ENCODE measurements around the gene BCO2.
"Not testable (repeated sequence)": the region's sequence is repeated elsewhere in the genome, so short reads cannot be mapped to it uniquely, and the experiment has no call there.

Gene BCO2

DNA sequence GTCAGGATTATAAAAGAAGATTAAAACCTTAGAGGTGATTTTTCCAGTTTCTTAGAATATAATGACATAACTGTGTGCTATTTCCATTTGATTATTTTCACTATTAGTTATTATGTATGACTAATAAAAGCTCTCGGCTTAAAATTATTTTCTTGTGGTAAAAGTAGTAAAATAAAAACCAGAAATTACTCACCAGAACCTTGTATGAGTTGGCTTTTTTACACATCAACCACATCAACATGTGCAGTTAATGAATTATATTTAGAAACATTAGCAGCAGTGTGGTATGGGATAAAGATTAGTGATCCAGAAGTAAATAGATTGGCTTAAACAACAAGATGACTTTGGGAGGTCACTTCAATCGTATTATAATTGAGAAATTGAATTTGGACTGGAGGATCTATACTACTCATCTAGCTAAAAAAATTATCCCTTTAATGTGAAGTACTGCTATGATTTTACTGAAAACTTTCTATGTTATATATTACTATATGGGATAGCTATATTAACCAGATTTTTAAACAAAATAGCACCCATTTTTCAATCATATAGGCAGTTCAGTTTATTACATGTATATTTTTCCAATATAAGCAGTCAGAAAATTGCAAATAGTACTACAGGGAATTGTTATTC, 2.8 kb upstream of the BCO2 start:
- no peak for DNase-seq

DNA sequence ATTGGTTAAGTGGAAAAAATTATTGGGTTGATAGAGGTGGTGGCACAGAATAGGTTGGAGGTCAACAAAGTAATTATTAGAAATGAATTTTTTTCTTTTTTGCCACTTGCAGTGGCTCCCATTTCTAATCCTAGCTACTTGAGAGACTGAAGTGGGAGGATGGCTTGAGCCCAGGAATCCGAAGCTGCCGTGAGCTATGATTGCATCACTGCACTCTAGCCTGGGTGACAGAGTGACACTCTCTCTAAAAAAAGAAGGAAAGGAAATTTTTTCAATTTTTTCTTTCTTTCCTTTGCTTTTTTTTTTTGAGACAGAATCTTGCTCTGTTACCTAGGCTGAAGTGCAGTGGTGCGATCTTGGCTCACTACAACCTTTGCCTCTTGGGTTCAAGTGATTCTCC, 2.2 kb upstream of the BCO2 start:
- no peak for DNase-seq

DNA sequence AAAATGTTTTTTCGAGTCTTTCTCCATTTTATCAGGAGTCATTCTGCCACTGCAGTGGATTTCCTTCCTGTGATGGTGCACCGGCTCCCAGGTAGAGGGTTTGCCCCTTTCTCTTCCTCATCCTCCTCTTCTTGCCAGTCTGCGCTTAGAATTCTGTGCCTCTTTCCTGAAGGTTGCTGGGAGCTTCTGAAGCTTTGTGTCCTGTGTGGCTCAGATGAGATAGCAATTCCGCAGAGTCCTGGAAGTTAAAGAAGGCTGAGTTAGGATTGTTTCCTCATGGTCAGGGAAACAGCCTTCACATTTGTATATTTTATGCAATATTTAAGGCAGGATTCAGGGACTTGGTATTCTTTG, 264 bp downstream of the BCO2 start:
- no peak for DNase-seq

DNA sequence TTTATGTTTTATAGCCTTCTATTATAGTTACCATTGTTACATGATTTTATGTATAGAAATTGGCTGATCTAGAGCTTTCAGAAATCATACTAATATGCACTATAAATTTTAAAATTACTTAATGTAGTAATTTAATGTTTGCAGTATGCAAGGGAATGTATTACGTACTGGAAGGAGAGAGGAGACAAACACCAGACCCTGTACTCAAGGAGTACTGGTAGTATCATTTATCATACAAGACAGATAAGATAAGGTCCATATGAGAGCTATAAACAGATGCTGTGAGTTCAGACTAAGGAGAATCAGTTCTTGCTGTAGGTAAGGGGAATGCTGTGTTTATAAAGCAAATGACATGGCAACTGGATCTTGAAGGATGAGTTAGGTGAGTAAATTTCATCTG, 765 bp downstream of the BCO2 start:
- no peak for DNase-seq

DNA sequence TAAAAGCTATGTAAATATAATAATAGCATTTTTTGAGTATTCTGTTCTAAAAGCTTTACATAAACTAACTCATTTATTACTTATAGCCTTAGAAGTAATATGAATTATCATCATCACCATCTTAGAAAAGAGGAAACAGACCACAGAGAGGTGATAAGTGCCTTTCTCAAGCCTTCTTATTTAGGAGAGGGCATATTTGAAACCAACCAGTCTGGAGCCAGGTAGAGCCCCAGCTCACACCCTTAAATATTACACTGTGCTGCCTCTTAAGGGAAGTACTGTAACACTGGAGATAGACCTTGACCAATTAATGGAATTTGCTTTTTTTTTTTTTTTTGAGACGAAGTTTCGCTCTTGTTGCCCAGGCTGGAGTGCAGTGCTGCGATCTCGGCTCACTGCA, 2.3 kb downstream of the BCO2 start:
- DNase-seq = no peak

DNA sequence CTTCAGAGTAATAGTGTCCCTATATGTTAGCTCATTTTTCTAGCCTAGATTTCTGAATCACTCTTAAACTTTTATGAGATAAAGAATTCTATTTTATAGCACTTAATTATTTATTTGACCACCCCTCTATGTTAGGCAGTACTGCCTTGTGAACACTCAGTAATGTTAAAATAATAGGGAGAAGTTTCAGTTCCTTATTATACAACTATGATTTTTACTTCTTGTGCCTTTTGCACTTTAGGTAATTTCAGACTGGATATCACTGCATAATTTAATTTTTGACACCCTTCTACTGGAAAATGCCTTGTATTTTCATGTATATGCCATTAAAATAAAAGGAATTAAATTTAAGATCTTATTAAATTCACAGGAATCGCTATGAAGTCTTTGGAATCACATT, 3.1 kb downstream of the BCO2 start:
- DNase-seq = no peak

DNA sequence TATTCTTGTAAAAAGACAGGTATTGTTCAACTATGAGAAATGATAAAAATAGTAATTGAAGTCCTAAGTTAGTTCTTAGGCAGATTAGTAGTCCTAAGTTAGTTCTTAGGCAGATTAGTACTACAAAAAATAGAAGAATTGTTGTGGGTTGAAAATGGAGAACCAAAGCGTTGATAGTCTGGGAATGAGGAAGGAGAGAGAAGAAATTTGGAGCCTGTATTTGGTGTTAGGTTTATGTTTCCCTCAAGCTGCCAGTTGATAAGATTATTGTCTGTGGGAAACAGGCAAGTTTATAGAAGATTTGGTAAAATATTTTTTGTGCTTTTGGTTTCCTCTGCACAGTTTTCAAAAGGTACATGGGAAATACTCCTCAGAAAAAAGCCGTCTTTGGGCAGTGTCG, 3.6 kb downstream of the BCO2 start:
- DNase-seq = no peak

DNA sequence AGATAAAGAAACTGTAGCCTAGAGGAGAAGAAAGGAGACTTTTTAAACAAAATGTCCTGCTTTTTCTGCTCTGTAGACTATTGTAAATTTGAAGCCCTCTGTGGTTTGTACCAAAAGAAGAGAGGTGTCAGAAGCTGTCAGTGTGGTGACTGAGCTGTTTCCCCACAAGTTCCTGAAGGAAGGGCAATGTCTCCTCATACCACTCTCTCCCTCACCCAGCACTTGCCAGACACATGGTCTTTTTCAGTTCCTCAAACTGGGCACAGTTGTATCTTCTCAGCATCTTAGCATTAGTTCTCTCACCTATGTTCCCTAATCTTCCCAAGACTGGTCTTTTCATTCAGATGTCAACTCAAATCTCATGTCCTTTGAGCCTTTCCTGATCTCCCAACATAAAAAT, 4.3 kb downstream of the BCO2 start:
- DNase-seq = no peak

DNA sequence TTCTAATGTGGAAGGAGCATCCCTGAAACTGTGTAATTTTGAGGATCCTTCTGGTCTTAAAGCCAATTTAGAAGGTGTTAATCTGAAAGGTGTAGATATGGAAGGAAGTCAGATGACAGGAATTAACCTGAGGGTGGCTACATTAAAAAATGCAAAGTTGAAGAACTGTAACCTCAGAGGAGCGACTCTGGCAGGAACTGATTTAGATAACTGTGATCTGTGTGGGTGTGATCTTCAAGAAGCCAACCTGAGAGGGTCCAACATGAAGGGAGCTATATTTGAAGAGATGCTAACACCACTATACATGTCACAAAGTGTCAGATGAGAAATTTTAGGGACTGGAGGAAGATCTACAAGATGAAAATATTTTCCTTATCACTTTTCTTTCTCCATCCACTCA, 7.6 kb downstream of the BCO2 start:
- no peak for DNase-seq

DNA sequence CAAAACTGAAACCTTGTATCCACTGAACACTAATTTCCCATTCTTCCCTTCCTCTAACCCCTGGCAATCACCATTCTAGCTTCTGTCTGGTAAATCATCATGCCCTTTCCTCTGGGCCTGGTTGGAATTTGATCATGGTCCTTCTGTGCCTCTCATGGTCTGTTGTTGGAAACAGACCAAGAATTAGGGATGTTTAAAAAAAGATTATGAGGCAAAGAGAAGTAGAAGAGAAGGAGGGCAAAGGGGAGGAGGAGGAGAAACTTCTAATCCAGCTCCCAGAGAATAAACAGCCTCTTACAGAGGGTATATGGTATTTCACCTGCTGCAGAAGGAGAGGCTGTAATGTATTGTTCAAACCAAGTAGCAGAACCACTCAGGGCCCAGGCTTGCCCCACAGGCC, 10.6 kb downstream of the BCO2 start:
- peak in 1 of 3 experiments; percentile 6 for DNase-seq

DNA sequence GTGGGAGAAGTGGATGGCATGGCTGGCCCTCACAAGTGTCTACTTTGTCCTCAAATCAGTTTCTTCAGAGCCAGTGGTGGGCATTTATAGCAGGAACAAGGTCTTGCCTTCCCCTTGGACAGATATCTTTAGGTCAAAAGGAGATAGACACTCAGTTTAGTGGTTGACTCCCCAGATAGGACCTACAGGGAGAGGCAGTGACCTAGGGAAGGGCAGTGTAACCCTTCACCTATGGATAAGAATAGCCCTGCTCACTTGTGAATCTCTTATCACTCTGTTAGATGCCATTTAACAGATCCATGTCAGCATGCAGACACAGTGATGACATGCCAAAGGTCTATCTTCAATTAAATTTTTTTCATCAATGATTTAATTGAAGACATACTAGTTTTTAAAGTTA, 11.0 kb downstream of the BCO2 start:
- no peak for DNase-seq

DNA sequence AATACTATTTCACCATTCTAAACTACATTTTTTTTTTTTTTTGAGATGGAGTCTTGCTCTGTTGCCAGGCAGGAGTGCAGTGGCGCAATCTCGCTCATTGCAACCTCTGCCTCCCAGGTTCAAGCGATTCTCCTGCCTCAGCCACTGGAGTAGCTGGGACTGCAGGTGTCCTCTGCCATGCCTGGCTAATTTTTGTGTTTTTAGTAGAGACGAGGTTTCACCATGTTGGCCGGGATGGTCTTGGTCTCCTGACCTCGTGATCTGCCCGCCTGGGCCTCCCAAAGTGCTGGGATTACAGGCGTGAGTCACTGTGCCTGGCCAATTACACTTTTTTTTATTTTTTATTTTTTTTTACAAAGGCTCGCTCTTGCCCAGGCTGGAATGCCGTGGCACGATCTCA, 19.8 kb downstream of the BCO2 start:
- DNase-seq = not testable (repeated sequence)

DNA sequence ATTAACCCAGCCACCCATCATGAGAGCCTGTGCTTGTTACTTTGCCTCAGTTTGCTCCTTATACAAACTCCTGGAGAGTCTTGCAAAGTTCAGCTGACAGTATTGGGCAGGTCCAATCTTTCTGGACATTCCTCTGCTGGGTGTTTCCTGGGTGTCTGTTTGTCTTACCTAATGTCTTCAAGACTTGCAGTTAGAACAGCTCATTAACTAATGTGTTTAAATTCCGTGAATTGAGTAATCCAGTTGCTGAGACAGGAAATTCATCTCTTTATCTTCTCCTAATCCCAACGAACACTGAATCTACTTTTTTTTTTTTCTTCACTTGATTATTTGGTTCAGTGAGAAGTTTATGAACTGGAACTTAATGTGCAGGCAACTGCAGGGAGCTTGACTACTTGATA, 20.6 kb downstream of the BCO2 start:
- no peak for DNase-seq

DNA sequence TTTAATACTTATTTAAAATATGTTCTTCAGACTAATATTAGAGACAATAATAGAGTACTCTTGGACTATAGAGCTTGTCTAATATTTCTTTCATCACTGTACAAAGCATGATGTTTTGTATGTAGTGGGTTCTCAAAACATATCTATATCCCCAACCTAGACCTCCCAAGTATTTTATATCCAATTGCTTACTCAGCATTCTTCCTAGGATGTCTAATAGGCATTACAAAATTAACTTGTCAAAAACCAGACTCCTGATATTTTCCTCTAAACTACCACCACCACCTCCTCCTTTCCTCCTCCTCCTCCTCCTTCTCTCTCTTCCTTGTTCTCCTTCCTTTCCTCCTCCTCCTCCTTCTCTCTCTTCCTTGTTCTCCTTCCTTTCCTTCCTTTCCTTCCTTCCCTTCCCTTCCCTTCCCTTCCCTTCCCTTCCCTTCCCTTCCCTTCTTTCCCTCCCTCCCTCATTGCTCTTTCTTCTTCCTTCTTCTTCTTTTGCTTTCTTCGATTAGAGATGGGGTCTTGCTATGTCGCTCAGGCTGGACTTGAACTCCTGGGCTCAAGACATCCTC, 21.3 kb downstream of the BCO2 start:
- DNase-seq = no peak

DNA sequence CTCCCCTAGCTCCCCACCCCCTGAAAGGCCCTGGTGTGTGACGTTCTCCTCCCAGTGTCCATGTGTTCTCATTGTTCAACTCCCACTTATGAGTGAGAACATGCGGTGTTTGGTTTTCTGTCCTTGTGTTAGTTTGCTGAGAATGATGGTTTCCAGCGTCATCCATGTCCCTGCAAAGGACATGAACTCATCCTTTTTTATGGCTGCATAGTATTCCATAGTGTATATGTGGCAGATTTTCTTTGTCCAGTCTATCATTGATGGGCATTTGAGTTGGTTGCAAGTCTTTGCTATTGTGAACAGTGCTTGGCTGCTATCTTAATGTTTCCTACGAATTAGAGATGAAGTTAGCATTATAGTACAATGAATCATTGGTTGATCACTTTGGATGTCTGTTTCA, 23.8 kb downstream of the BCO2 start:
- DNase-seq = not testable (repeated sequence)

DNA sequence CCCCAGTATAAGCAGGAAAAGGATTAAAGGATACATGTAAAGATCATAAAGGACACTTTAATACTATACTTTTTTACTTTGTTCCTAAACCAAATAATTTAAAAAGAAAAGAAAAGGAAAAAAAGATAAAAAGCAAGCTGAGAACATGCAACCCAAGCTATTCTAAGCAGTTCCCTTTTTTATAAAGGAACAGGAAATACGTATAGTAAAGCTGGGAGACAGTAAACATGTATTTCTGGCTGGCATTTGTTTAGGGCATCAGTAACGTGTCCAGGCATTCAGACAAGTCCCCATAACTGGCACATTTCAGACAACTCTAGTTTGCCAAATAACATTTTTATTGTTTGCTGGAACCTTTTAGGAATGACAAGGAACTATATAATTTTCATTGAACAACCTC, 24.9 kb downstream of the BCO2 start:
- no peak for DNase-seq

DNA sequence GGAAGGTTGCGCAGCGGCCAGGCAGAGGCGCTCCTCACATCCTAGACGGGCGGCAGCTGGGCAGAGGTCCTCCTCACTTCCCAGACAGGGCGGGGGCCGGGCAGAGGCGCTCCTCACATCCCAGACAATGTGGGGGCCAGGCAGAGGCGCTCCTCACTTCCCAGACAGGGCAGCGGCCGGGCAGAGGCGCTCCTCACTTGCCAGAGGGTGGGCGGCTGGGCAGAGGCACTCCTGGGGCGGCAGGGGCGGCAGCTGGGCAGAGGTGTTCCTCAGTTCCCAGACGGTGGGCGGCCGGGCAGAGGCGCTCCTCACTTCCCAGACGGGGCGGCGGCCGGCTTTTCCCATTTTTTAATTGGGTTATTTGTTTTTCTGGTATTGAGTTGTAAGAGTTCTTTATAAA, 30.8 kb downstream of the BCO2 start:
- no peak for DNase-seq

DNA sequence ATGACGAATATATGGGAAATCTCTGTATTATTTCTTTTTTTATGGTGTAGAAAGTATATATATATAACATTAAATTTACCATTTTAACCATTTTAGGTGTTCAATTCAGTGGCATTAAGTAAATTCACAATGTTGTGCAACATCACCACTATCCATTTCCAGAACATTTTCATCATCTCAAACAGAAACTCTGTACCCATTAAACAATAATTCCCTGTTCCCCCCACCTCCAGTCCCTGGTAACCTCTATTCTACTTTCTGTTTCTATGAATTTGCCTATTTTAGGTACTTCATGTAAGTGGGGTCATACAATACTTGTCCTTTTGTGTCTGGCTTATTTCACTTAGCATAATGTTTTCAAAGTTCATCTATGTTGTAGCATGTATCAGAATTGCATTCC, 35.6 kb downstream of the BCO2 start:
- DNase-seq = no peak

DNA sequence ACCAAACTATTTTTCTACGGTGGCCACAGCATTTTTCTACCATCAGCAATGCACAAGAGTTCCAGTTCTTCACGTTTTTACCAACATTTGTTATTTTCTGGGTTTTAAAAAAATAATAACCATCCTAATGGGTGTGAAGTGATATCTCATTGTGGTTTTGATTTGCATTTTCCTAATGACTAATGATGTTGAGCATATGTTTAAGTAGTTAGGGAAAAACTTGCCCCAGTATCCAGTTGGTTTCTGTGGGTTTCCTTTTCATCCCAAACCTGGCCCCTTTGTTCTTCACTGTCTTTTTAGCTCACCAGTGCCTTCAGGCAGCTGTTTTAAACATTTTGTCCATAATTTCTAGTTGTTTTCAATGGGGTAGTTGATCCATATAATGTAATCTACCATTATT, 36.2 kb downstream of the BCO2 start:
- no peak for DNase-seq

DNA sequence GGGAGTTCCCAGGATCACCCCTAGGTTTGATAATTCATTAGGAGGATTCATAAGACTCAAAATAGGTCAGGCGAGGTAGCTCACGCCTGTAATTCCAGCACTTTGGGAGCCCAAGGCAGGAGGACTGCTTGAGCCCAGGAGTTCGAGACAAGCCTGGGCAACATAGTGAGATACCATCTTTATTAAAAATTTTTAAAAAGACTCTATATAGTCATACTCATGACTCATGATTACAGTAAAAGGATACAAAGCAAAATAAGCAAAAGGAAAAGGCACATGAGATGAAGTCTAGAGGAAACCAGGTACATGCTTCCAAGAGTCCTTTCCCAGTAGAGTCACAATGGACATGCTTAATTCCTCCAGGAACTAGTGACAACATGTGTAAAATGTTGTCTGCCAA, 37.0 kb downstream of the BCO2 start:
- DNase-seq = no peak

DNA sequence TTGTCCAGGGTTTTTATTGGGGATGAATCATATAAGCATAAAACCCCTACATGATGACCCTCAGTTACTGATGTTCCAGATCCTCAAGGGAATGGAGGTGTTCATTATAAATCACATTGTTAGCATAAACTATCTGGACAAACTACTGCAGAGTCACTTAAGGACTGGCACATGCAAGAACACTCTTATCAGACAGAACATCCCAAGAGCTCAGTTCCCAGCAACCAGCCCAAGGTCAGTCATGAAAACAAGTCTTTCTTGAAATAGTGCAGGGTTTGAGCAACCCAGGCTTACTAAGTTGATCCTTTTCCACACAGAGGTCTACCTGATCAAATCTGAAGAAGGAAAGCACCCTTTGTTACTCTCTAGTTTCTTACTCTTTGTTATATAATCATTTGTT, 37.4 kb downstream of the BCO2 start:
- no peak for DNase-seq

DNA sequence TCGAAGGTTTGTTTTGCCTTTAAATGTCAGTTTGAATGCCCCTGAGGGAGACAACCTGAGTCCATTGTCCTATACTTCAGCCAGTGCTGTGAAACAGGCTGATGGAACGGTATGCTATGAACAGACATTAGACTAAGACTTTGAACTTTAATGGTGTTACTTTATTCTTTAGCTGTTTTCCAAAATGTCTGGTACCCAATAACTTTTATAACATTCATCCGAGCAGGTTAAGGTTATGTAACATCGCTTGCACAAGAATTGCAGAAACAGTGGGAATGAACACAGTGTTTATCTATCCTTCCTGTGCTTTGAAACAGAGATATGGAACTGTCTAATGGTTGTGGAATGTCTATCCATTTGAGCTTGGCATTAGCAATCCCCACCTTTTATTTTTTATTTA, 38.4 kb downstream of the BCO2 start:
- DNase-seq = no peak

DNA sequence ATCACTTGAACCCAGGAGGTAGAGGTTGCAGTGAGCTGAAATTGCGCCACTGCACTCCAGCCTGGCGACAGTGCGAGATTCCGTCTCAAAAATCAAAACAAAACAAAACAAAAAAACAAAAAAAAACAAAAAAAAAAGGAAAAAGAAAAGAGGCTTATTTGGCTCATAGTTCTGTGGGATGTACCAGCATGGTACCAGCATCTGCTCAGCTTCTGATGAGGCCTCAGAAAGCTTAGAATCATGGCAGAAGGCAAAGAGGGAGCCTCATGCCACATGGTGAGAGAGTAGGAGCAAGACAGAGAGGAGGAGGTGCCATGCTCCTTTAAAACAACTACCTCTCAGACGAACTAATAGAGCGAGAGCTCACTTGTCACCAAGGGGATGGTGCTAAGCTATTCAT, 40.3 kb downstream of the BCO2 start:
- DNase-seq = no peak

DNA sequence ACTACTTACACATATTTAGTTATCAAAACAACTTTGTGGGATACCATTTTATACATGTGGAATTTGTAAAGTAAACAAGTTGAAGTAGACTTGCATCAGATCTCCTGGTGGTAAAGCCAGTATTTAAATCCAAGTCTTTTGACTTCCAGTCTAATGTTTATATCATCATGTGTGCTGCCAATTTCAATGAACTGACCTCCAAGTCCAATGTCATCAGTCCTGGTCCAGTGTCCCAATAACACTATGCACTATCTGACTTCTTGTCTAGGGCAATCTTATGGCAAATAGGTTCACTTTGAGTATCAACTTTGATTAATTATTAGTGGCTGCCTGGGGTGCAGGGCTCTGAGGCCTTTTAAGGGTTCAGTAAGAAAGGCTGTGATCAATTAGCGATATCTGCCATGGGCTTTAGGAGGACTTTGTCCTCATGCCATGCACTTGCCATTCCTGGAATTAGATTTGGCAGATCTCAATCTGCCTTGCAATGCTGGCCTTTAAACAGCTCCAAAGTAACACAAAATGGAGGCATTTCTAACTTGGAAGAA, 41.3 kb downstream of the BCO2 start:
- DNase-seq = no peak

DNA sequence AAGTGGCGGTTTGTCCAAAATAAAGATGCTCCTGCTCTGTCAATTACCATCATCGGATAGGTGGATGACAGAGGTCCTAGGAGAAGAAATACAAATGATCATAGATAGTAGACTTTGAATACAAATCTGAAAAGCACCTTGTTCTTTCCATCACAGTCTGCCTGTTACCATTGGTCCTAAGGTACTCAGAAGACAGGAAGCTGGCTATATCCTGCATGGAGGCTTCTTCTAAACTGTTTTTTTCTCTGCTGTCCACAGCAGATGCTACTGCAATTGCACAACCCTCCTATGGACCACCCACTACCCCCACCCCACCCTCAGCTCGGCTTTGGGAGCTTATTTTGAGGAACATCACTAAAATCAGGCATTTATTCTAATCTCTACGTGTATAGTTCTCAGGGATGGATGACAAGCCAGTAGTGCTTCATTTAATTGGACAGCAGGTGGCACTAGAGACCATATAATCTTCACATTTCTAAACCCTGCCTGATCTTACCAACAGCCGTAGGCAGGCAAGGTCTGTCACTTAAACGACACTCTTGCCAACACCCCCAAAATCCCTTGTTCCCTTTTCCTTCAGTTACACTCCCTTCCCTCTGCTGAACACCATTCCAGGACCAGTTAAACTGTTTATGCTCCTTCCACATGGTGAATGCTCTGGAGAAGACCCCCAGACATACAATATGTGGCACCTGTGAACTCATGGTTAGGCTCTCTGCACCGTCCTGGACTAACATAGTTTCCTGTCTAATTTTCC, 44.3 kb downstream of the BCO2 start:
- DNase-seq = peak; percentile 57 to 92 (median 63)

Measured in NCI-H1417 (cell line).